NB4 (cell line): Measurements from ENCODE around the gene MRPL51.

ENCODE experiments used
- CTCF ChIP-seq: IDR thresholded peaks from one replicate; pipeline ENCODE4 v1.5.1; 2012; ENCODE audit warnings: low read depth, low read length
- POLR2A ChIP-seq: IDR thresholded peaks from 2 replicates; pipeline ENCODE4 v1.6.1; 2011; ENCODE audit warnings: mild to moderate bottlenecking; ENCODE audit not compliant: insufficient read length; ENCODE audit errors: extremely low read depth
- TF ChIP-seq, protein P1 (sequence below): IDR thresholded peaks from 2 replicates; pipeline ENCODE4 v1.6.1; 2011; ENCODE audit warnings: low read depth, low read length

- TF ChIP-seq POLR2A, result no peak
- TF ChIP-seq, protein P1, sequence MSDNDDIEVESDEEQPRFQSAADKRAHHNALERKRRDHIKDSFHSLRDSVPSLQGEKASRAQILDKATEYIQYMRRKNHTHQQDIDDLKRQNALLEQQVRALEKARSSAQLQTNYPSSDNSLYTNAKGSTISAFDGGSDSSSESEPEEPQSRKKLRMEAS, result peak; percentile 83
- TF ChIP-seq CTCF, result no peak
Measured at GRCh38 chr12:6461401-6462233, 31.4 kb downstream of the MRPL51 start.
